M059J (cell line): Measurements from ENCODE around the gene KCNQ1OT1. TPM values are rescaled to one million over a fixed set of nuclear protein-coding genes. Genes with fewer than 3 reads are reported as not detected.
A peak's percentile ranks its signal among the peaks of the same experiment; 100 is the strongest.
"Not testable (repeated sequence)": the region's sequence is repeated elsewhere in the genome, so short reads cannot be mapped to it uniquely, and the experiment has no call there.

Source experiments
- DNase-seq: peaks from one replicate; pipeline ENCODE4 v3.0.0-alpha.2; 2012; ENCODE audit warnings: low read depth
- total RNA-seq: library from RNA; depleted of rRNA; stranded (reverse); fragments of >200 nt; shearing (Covaris generic); gene quantifications from 2 replicates; pipeline ENCODE4 v1.2.3, GENCODE V29; 2014

Gene KCNQ1OT1
- total RNA-seq, 1 experiment from 2014 or later, result 0.47 TPM

DNA sequence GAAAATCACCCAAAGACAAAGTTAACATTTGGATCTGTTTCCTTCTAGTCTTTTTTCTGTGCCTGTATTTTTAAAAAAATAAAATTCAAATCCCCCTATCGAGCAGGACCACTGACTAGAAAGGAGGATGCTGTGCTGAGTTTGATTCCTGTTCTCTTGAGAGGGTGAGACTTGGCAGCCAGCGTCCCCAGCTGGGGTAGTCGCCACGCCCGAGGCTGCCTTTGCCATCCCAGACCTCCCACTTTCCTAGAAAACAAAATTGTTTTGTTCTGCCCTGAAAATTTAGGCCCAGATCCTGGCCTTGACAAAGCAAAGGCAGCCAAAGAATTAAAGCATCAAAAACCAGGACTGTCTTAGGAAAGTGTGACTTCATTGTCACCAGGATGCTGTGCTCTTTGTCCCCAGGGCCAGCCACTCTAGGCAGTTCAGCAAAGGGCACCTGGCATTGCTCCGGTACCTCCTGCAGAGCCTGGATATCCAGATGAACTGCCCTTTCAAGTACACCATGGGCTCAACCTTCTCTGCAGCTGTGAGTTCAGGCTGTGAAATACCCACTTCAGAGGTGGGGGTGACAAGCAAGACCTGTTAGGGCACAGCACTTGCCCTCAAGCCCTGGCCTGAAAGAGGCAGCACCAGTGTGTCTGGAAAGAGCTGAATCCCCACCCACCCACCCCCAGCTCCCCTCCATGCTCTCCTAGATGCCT is 44.6 kb downstream of the KCNQ1OT1 start:
- DNase-seq, result no peak

DNA sequence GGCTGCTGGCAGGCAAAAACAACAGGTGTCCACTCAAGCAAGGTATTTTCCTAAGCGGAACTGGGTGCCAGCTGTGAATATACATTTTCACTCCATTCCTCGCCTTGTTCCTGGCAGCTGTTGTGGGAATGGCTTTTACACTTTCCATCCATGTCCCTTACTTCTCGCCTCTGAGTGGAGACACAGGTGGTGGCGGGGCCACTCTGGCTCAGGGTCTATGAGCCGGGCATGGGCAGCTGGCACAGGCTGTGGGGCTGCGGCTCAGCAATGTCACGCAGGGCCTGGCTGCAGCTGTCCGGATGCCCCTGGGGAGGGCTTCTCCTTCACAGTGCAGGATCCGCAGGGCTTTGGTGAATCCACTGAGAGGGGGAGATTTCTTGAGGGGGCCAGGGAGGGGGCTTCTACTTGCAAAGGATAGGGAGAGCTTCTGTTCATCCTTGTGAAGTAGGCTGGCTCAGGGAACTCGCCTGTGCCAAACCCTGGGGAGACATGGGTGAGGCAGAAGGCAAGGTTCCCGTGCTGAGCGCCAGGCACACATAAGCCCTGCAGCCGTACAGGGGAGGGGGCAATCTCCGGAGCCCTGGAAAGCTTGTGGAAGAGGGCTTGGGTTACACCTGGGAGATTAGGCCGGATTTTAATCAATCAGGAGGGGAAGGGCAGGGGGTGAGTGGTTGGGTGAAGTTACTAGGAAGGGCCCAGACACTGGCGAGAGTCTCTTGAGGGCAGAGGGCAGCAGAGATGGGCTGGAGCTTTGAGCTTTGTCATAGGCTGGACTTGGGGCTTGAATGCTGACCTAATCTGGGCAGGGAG is 45.7 kb downstream of the KCNQ1OT1 start:
- DNase-seq, result no peak

DNA sequence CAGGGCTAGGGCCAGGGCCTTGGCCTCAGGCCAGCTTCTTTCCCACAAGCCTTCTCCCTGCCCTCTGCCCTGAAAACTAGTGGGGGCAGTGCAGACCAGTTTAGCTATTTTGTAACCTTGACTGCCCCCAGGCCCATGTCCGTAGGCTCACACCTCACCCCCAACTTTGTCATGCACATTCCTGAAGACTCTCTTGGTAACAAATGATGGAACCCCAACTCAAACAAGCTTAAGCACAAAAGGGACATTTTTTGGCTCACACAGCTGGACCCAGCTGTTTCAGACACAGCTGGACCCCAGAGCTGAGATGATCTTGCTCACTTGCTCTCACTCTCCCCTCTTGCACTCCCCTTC is 46.6 kb downstream of the KCNQ1OT1 start:
- no peak for DNase-seq

DNA sequence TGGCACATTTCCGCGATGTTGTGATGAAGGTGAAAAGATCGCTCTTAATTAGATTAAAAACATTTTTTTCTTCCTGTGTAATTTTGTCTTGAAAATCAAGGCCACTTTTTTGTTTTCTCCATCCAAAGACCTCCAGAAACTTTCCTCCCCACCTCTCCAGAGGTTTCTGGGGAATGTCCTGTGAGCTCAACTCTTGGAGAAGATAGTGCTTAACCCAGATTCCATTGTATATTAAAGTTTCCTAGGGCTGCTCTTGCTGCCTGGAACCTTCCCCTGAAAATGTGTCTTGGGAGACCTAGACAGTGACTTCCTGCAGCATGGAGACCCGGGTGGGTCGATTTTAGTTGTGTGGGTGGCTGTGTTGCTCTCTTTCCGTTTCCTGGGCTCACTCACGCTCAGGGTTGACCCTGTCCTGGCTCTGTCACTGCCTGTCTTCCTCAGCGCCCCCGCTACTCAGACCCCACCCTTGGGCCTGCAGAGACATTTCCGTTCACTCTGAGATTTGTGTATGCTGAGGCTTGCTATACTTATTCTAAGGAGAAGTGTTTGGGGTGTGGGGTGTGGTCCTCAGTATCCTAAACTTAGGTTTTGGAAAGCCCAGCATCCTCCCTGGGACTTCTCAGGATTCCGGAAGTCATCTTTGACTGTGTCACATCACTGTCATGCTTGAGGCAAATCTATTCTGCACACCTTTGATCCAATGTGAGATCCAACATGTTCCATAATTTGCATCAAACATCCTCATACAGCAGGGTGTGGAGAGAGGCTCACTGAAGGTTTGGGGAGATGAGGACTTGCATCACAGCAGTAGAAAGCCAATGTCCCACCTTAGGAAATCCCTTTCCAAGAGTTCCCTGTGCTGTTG is 47.2 kb downstream of the KCNQ1OT1 start:
- DNase-seq, result no peak

DNA sequence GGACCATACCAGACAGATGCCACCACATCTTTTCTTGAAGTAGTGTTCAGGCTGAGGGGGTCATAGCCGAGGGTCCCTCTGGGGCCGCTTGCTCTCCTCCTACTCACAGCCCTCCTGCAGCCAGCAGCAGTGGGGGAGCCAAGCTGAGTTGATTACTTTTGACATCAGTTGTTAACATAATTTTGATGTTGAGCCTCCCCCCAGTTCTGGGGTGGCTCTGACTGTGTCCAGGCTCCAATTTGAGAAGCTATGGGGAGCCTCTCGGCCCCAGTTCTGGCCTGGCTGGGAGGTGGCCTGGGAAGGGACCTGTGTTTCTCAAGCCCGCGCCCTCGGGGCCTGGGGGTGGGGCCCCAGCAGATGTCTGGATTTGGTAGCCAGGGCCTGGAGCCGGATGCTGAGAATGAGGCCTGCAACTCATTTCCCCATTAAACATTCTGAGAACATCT is 47.9 kb downstream of the KCNQ1OT1 start:
- no peak for DNase-seq

DNA sequence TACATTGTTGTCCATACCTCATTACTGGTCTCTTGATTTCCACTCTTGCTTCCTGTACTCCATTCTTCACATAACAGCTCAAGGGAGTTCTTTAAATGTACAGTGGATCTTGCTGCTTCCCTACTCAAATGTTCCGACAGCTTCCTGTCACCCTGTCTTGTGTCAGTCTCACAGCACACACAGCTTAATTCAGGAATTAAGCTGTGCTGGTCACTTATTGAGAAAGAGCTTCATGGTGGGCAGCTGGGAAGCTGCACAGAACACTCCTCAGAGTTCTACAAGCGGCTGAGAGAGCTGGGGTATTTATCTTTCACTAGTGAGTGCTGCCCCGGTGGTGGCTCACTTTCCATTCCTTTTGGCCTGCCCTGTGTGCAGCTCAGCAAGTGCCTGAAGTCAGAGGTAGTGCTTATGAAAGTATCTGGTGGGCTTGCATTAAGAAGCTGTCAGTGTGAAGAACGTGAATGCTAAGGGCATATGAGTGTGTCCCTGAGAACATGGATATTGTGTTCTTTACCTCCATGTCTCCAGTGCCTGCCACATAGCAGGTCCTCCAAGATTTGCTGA is 48.7 kb downstream of the KCNQ1OT1 start:
- no peak for DNase-seq

DNA sequence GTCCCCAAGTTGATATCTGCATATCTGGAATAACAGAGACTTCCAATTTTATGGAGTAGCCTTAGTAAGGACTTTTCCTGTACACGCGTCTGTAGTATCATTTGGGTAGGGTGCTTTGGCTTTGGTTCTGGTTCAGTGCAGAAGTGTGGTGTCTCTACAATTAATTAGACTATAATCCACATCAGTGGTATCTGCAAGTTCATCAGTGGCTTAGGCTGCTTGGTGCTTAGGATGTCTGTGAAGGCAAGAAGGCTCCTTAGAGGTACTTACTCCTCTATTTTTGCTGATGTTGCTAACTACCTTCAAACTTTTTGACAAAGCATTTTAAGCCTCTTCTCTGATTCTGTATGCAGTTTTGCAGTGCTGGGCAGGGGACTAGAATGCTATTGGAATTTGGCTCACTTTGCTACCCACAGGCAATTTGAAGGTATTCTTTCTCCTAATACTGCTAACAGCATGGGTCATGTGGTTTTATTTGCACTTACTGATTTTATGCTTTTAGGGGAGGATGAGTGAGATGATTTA is 49.4 kb downstream of the KCNQ1OT1 start:
- DNase-seq, result no peak

DNA sequence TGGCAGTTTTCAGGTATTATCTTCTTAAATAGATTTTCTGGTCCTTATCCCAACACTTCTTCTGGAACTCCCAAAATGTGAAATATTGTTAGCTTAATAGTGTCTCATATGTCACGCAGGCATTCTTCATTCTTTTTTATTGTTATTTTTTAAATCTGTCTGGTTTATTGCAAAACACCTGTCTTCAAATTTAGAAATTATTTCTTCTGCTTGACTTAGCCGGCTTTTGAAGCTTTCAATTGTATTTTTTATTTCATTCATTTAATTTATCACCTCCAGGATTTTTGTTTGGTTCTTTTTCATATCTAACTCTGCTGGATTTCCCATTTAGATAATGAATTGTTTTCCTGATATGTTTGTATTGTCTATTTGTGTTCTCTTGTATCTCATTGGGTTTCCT is 49.9 kb downstream of the KCNQ1OT1 start:
- no peak for DNase-seq

DNA sequence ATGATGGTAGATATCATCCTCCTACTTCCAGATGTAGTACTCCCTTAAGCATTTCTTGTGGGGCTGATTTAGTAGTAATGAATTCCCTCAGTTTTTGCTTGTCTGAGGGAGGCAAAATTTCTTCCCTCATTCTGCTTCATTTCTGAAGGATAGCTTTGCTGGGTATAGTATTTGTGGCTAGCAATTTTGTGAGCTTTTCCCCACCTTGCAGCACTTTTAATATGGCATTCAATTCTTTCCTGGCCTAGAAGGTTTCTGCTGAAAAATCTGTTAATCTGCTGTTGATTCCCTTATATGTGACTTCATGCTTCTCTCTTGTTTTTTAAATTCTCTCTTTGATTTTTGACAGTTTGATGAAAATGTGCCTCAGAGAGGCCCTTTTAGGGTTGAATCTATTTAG is 50.4 kb downstream of the KCNQ1OT1 start:
- DNase-seq, result no peak

DNA sequence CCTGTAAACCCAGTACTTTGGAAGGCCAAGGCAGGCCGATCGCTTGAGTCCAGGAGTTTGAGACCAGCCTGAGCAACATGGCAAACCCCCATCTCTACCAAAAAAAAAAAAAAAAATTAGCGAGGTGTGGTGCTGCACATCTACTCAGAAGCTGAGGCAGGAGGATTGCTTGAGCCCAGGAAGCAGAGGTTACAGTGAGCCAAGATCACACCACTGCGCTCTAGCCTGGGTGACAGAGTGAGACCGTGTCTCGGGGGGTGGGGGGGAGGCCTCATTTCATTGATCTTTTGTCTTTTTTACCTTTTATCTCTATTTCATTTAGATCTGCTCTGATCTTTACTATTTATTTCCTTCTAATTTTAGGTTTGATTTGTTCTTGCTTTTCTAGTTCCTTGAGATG is 51.8 kb downstream of the KCNQ1OT1 start:
- DNase-seq, result no peak

DNA sequence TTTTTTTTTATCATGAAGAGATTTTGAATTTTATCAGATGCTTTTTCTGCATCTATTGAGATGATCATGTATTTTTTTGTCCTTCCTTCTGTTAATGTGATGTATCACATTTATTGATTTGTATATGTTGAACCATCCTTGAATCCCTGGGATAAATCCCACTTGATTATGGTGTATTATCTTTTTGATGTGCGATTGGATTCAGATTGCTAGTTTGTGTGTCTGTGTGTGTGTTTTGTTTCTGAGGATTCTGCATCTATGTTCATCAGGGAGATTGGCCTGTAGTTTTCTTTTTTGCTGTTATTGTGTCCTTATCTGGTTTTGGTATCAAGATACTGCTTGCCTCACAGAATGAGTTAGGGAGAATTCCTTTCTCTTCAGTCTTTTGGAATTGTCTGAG is 52.6 kb downstream of the KCNQ1OT1 start:
- DNase-seq, result no peak

DNA sequence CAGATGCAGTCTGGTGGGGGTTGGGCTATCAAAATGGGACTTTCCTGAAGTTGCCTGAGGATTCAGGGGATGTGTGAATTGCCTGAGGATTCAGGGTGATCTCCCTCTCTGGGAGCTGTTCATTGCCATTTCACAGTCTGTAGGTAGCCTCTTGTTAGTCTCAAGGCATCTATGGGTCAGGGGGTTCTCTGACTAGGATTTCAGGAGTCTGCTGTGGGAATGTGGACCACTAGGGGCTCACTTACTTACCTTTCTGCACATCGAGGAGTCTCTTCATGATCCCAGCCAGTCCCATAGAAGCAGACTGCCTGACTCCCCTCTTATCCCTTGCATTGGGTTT is 54.0 kb downstream of the KCNQ1OT1 start:
- no peak for DNase-seq

DNA sequence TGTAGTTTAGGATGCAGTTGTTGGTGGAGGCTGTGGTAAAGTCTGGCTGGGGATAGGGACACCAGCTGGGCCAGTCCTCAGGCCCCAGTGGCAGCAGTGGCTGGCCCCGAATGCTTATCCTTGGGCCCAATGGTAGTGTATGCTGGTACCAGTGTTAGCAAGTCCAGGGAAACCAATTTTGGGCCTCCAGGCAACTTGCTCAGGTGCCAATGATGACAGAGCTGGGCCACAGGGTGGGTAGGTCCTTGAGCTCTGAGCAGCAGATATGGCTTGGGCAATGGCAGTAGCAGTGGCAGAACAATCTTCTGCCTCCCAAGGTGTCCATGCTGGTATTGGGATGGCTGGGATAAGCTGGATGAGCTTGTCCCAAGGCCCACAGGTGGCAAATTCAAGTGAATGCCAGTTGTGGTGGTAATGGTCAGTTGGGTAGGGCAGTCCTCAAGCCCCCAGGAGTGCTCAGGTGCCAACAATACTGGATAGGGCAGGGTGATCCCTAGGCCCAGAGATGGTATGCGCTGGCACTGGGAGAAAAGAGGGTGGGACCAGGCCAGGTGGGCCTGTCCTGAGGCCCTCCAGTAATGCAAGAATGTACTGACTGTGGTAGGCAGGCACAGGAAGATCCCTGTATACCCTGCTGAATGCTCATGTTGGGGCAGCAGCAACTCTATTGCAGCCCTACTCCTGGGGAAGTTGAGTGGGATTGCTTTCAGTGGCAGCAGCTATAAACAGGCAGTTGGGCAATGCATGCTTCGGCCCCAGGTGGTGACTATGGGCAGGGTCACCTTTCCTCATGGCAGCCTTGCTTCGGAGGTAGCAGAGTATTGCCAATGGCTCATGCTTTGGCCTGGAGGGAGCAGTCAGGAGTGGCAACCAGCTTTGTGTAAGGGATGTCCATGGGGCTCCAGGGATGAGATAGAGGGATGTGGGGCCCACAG is 54.7 kb downstream of the KCNQ1OT1 start:
- DNase-seq, result no peak

DNA sequence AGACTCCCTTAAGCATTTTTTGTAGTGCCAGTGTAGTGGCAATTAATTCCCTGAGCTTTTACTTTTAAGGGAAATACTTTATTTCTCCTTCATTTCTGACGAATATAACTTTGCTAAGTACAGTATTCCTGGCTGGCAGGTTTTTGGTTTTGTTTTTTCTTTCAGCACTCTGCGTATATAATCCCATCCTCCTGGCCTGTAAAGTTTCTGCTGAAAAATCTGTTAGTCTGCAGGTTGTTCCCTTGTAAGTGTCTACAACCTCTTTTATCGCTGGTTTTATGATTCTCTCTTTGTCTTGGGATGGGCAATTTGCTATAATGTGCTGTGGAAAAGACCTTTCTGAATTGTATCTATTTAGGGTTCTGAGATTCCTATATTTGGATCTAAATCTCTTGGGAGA is 56.0 kb downstream of the KCNQ1OT1 start:
- no peak for DNase-seq

DNA sequence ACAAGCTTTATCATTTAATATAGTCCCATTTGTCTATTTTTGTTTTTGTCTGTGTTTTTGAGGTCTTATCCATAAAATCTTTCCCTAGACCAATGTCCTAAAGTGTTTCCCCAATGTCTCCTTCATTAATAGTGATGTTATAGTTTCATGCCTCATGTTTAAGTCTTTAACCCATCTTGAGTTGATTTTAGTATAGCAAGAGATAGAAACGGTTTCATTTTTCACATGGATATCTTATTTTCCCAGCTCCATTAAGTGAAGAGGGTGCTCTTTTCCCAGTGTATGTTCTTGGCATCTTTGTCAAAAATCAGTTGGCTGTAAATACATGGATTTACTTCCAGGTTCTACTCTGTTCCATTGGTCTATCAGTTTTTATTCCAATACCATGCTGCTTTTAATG is 58.2 kb downstream of the KCNQ1OT1 start:
- no peak for DNase-seq

DNA sequence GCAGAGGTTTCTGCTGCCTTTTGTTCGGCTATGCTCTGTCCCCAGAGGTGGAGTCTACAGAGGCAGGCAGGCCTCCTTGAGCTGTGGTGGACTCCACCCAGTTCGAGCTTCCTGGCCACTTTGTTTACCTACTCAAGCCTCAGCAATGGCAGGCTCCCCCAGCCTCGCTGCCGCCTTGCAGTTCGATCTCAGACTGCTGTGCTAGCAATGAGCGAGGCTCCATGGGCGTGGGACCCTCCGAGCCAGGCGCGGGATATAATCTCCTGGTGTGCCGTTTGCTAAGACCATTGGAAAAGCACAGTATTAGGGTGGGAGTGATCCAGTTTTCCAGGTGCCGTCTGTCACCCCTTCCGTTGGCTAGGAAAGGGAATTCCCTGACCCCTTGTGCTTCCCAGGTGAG is 60.0 kb downstream of the KCNQ1OT1 start:
- DNase-seq, result not testable (repeated sequence)

DNA sequence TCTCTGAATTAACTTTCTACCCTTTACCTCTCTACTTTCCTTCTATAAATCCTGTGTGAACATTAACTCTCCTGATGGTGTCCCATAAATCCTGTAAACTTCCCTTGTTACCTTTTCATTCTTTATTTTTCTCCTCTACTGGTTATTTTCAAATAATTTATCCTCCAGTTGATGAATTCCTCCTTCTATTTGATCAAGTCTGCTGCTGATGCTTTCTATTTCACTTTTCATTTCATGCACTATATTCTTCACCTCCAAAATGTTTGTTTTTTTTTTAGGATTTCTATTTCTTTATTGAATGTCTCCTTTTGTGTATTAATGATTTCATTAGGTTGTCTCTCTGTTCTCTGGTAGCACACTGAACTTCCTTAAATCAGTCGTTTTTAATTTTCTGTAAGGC is 68.6 kb downstream of the KCNQ1OT1 start:
- no peak for DNase-seq

DNA sequence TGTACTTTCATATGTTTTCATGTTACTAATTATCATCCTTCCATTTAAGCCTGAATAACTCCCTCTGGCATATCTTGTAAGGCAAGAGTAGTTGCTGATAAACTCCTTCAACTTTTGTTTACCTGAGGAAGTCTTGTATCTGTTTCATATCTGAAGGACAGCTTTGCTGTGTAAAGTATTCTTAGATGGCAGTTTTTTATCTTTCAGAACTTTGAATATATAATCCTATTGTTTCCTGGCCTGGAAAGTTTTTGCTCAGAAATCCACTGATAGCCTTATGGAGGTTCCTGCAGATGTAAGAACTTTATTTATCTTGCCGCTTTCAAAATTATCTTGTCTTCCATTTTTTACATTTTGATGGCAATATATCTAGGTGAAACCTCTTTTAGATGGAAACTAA is 69.1 kb downstream of the KCNQ1OT1 start:
- DNase-seq, result no peak

DNA sequence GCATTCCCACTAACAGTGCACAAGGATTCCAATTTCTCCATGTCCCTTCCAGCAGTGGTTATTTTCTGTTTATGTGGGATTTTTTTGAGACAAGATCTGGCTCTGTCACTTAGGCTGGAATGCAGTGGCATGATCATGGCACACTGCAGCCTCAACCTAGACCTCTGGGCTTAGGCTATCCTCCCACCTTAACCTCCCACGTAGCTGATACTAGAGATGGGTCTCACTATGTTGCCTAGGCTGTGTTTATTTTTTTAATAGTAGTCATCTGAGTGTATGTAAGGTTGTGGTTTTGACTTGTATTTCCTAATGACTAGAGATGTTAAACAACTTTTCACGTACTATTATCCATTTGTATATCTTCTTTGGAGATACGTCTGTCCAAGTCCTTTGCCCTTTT is 74.6 kb downstream of the KCNQ1OT1 start:
- peak; percentile 23 for DNase-seq

DNA sequence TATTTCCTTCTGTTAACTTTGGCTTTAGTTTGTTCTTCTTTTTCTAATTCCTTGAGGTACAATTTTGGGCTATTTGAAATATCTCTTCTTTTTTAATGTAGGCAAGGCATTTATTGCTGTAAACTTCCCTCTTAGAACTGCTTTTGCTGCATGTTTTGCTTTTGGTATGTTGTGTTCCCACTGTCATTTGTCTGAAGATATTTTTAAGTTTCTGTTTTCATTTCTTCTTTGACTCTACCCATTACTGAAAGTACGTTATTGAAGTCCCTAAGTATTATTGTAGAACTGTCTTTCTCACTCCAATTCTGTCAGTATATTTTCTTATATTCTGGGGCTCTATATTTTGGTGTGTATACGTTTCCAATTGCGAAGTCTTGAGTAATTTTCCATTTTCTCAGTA is 77.9 kb downstream of the KCNQ1OT1 start:
- no peak for DNase-seq
